Measurements from ENCODE around the gene LRRN1. TPM values are rescaled to one million over a fixed set of nuclear protein-coding genes. Genes with fewer than 3 reads are reported as not detected.

Gene LRRN1
- total RNA-seq (2022; extraction: Qiagen RNA extraction; ENCODE audit: low read depth) = not detected in 5 replicates

DNA sequence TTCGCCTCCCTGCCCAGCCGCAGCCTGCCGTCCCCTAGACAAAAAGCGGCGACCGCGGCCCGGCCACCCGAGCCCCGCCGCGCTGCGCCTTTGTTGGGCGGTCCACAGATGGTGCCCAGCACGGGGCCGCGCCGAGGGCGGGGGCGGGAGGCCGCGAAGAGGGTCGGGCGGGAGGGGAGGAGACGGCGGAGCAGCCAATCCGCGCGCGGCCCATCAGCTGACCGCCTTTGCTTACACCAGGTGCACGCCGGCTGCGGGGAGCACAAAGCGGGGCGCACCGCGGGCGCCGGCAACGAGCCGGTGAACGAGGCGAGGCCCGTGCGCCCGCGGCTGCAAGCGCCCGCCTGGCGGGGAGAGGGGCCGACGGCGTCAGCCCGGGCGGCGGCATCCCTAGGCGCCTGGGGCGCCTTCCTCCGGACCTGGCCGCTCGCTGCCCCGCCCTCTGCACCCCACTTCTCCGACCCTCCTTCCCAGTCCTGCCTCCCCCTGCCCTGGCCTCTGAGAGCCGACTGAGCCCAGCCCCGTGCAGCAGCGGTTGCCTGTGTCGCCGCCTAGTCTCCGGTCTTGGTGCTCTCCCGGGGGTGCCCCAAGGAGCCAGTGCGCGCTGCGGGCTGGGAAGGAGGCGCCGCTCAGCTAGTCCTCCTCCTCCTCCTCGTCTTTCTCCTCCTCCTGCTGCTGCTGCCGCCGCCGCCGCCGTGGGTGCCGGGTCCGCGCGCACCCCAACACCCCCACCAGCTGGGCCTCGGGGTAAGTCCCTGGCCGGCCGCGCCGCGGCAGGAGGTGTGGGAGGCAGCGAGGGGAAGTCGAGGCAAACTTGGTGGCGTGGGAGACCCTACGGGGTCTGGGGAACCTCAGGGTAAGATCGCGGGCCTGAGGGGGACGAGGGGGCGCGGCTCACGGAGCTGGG lies at the start of gene LRRN1:
Gene LRRN1 (plus strand): TSS at position 259 of the 907 bp plus-strand sequence. CDS start 45,211 bp downstream, outside the sequence.

